WTC11 (cell line): Measurements from ENCODE around the gene DNAJC15. TPM values are rescaled to one million over a fixed set of nuclear protein-coding genes. Genes with fewer than 3 reads are reported as not detected.

Experiments used
- ATAC-seq: fragments of 200-7000 bp; cut with Tn5 transposase; 2 replicates; pipeline ENCODE4 v1.10.0; 2021; ENCODE audit warnings: mild to moderate bottlenecking, moderate library complexity
- CTCF ChIA-PET: fragments of 300-600 bp; sonication (Branson Sonifier 250); formaldehyde crosslinking; loops from one replicate; lab custom pipeline; 2021; ENCODE audit warnings: antibody characterized with exemption; lab: Charles Lee
- POLR2A ChIA-PET: fragments of 350-600 bp; sonication (Branson Sonifier 250); formaldehyde crosslinking; loops from one replicate; lab custom pipeline; 2021; ENCODE audit warnings: antibody characterized with exemption; lab: Charles Lee
- DNase-seq: peaks from one replicate; pipeline ENCODE4 v3.0.0; 2021; ENCODE audit warnings: low spot score
- H3K27ac Mint-ChIP-seq: 2 replicates; pipeline ENCODE4 v1.8.0; 2021; ENCODE audit warnings: mixed read lengths
- H3K27me3 Mint-ChIP-seq: 2 replicates; pipeline ENCODE4 v1.8.0; 2021; ENCODE audit warnings: low read depth, mild to moderate bottlenecking, moderate library complexity, mixed read lengths
- H3K36me3 Mint-ChIP-seq: 2 replicates; pipeline ENCODE4 v1.8.0; 2021; ENCODE audit warnings: mixed read lengths
- H3K4me1 Mint-ChIP-seq: 2 replicates; pipeline ENCODE4 v1.8.0; 2022; ENCODE audit warnings: mixed read lengths
- H3K4me3 Mint-ChIP-seq: 2 replicates; pipeline ENCODE4 v1.8.0; 2021; ENCODE audit warnings: mild to moderate bottlenecking, moderate library complexity, mixed read lengths
- H3K9me3 Mint-ChIP-seq: 2 replicates; pipeline ENCODE4 v1.8.0; 2021; ENCODE audit warnings: mixed read lengths
- AFF4 ChIP-seq: sonication (generic); formaldehyde crosslinking; IDR thresholded peaks from 2 replicates; pipeline ENCODE4 v1.8.1; 2023; ENCODE audit warnings: mild to moderate bottlenecking, missing genetic modification reagents, borderline replicate concordance
- ARID4B ChIP-seq: sonication (generic); formaldehyde crosslinking; IDR thresholded peaks from 2 replicates; pipeline ENCODE4 v1.8.0; 2023; ENCODE audit warnings: missing genetic modification reagents, mild to moderate bottlenecking, borderline replicate concordance
- CDX4 ChIP-seq: fragments of 250-450 bp; sonication (Bioruptor Pico); IDR thresholded peaks from 2 replicates; pipeline ENCODE4 v1.9.0; 2021; ENCODE audit warnings: moderate library complexity, mild to moderate bottlenecking, inconsistent platforms, borderline replicate concordance
- E2F5 ChIP-seq: sonication (generic); formaldehyde crosslinking; IDR thresholded peaks from 2 replicates; pipeline ENCODE4 v1.8.1; 2022; ENCODE audit warnings: mild to moderate bottlenecking, moderate library complexity, missing genetic modification reagents
- ELF4 ChIP-seq: sonication (generic); formaldehyde crosslinking; IDR thresholded peaks from 2 replicates; pipeline ENCODE4 v1.8.1; 2022; ENCODE audit warnings: low read depth, mild to moderate bottlenecking, moderate library complexity, missing genetic modification reagents
- ETV6 ChIP-seq: sonication (generic); formaldehyde crosslinking; IDR thresholded peaks from 2 replicates; pipeline ENCODE4 v1.8.1; 2022; ENCODE audit warnings: mild to moderate bottlenecking, missing genetic modification reagents
- GABPB1 ChIP-seq: sonication (generic); formaldehyde crosslinking; IDR thresholded peaks from 2 replicates; pipeline ENCODE4 v1.8.1; 2023; ENCODE audit warnings: mild to moderate bottlenecking, missing genetic modification reagents
- JUN ChIP-seq: sonication (generic); formaldehyde crosslinking; IDR thresholded peaks from 2 replicates; pipeline ENCODE4 v1.8.0; 2023; ENCODE audit warnings: mild to moderate bottlenecking, missing genetic modification reagents
- MXD4 ChIP-seq: fragments of 250-450 bp; sonication (Bioruptor Pico); IDR thresholded peaks from 2 replicates; pipeline ENCODE4 v1.8.0; 2021; ENCODE audit warnings: mild to moderate bottlenecking, moderate library complexity, borderline replicate concordance
- PREB ChIP-seq: sonication (generic); formaldehyde crosslinking; IDR thresholded peaks from 2 replicates; pipeline ENCODE4 v1.8.1; 2022; ENCODE audit warnings: mild to moderate bottlenecking, missing genetic modification reagents, moderate library complexity, borderline replicate concordance
- PRRX2 ChIP-seq: fragments of 250-450 bp; sonication (Bioruptor Pico); IDR thresholded peaks from 2 replicates; pipeline ENCODE4 v1.8.0; 2021; ENCODE audit warnings: mild to moderate bottlenecking
- SP1 ChIP-seq: sonication (generic); formaldehyde crosslinking; conservative IDR thresholded peaks from 2 replicates; pipeline ENCODE4 v1.8.1; 2022; ENCODE audit warnings: missing genetic modification reagents
- ZNF396 ChIP-seq: fragments of 250-450 bp; sonication (Bioruptor Pico); IDR thresholded peaks from 2 replicates; pipeline ENCODE4 v1.8.0; 2021; ENCODE audit warnings: mild to moderate bottlenecking, moderate library complexity, borderline replicate concordance
- ZNF425 ChIP-seq: fragments of 250-450 bp; sonication (Bioruptor Pico); conservative IDR thresholded peaks from 2 replicates; pipeline ENCODE4 v1.9.0; 2021; ENCODE audit warnings: mild to moderate bottlenecking
- ZNF532 ChIP-seq: fragments of 250-450 bp; sonication (Bioruptor Pico); IDR thresholded peaks from 2 replicates; pipeline ENCODE4 v1.9.0; 2021; ENCODE audit warnings: mild to moderate bottlenecking, borderline replicate concordance
- total RNA-seq: library from RNA; stranded (reverse); gene quantifications from 3 replicates; pipeline ENCODE4 v1.2.3, GENCODE V29; 2021

Gene DNAJC15
- total RNA-seq, 1 experiment from 2014 or later: 12.2 TPM

- no peak for TF ChIP-seq E2F5
- no peak for TF ChIP-seq CDX4 (CRISPR knock-in tag)
These were observed 120.2 kb downstream of the DNAJC15 start (continued) for GRCh38 chr13:43143591-43143990.

DNA sequence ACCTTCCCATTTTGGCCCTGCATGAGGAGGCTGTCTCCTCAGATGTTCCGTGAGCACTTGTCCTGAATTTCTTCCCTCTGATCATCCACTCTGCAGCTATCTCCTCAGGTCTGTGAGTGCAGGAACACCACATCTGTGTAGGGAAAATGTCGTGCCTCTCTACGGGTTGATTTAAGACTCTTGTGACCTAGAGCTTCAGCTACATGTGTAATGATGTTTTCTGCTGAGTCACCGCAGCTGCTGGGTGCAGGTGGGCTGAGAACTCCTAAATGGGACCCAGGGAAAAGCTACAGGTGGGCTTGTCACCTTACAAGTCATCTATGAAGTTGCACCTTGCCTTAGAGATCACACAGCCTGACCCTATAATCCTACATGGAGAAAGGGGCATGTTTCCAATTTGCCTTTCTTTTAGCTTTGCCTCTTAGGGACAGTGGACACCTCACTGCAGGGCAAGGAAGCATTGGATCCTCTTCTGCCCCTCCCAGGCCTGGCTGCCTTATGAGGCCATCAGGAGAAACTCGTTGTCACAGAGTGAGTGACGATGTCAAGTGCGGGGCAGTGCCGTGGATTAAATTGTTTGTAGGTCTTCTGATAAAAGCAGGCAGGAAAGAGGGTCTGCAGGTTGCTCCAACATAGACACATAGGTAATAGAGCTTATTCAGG, 122.3 kb downstream of the DNAJC15 start:
- Mint-ChIP-seq H3K9me3 (no peaks in the 10 kb centered on the region), H3K4me1 (peaks cover 24% of the 10 kb centered on the region), H3K27me3 (no peaks in the 10 kb centered on the region; the same call in 1 of the 2 replicates), H3K4me3 (no peak overlapping the region), H3K27ac (no peak overlapping the region), H3K36me3 (no peaks in the 10 kb centered on the region)
- POLR2A ChIA-PET: no interaction called here
- ATAC-seq (no peak), DNase-seq (no peak)
- CTCF ChIA-PET: no interaction called here
- no peak for TF ChIP-seq ELF4 (CRISPR knock-in tag)
- TF ChIP-seq ZNF396 (CRISPR knock-in tag): no peak
- no peak for TF ChIP-seq PREB (CRISPR knock-in tag)
- TF ChIP-seq AFF4 (CRISPR knock-in tag): no peak
- TF ChIP-seq MXD4 (CRISPR knock-in tag): no peak
- TF ChIP-seq ZNF532 (CRISPR knock-in tag): no peak
- no peak for TF ChIP-seq ETV6
- TF ChIP-seq JUN (CRISPR knock-in tag): no peak
- no peak for TF ChIP-seq GABPB1 (CRISPR knock-in tag)
- TF ChIP-seq ZNF425 (CRISPR knock-in tag): no peak
- TF ChIP-seq CDX4 (CRISPR knock-in tag): no peak
- no peak for TF ChIP-seq SP1 (CRISPR knock-in tag)
- no peak for TF ChIP-seq ARID4B (CRISPR knock-in tag)
- no peak for TF ChIP-seq PRRX2 (CRISPR knock-in tag)
